HG02588 (cell line): ENCODE data around the gene LIPN.
A peak's percentile ranks its signal among the peaks of the same experiment; 100 is the strongest.

Experiments
- ATAC-seq: cut with Tn5 transposase; IDR thresholded peaks from one replicate; pipeline ENCODE4 v1.9.1; 2021; ENCODE audit warnings: mild to moderate bottlenecking, moderate library complexity; ENCODE audit not compliant: unreplicated experiment

LIPN gene

DNA sequence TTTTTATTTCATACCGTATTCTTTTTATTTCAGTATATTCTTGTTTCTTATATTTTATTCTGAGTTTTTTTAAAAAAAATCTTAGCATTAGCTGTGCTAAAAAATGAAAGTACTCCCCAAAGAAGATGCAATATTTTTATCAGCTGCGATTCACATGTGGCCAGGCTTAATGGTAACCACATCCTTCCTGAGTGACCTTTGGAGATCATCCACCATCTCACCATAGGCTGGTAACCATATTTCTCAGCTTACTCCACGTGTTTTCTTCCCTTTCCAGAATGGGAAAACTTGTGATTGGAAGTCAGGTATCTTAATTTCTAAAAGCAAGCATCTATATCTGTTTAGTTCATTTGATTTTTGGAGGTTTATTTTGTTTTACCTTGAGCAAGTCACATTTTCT, 23.9 kb downstream of the LIPN start:
- no peak for ATAC-seq

DNA sequence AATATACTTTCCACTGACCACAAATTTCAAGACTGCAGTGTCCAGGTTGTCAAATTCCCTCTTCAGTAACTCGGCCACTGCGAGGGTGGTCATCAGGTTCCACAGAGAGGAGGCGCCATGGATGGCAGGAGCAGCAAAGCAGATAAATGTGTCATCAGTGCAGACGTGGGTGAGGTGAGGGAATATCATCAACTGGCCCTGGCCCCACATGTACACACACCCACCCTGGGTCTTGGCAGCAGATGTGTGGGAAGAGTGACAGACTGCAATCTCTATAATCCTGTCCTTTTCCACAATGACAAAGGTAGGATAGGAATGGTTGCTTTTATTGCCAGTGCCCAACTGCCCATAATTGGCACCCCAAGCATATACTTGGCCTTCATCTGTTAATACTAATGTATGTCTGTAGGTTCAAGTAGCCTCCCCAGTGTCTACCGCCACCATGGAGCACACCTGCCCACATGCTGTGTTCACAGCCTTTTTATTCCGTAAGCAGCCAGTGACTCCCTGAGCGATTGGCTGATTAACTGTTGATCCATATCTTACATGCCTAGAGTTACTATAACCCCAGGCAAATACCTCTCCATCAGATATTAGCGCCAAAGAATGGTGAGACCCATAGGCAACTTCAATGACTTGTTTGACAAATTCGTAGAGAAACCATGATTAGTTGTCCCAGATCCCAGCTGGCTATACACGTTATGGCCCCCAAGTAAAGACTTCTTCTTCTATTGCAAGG, 26.4 kb downstream of the LIPN start:
- no peak for ATAC-seq

DNA sequence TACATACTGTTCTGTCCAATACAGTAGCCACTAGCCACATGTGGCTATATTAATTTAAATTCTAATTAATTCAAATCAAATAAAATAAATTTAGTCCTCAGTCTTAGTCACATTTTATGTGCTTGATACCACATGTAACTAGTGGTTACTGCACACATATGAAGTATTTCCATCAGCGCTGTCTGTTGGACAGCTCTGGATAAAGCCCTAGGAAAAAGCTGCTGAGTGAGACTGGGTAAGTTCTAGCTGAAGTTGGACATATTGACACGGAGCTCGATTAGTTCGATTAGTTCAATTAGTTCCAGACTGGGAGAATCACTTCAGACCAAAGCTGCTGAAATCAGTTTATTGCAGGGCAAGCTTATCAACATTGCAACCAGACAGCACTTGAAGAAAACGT, 27.6 kb downstream of the LIPN start:
- ATAC-seq: no peak

DNA sequence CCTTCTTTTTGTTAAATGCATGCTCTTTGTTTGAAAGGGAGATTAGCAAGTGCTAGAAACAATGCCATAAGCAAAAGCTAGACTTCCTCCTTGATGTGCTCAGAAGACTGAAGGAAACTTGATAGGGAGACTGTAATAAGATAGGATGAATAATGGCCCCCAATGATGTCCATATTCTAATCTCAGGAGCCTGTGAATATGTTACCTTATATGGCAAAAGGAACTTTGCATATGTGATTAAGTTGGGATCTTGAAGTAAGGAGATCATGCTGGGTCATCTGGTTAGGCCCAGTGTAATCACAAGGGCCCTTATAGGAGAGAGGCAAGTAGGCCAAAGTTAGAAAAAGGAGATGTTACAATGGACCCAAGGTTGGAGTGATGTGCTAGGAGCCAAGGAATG, 29.1 kb downstream of the LIPN start:
- ATAC-seq: no peak

DNA sequence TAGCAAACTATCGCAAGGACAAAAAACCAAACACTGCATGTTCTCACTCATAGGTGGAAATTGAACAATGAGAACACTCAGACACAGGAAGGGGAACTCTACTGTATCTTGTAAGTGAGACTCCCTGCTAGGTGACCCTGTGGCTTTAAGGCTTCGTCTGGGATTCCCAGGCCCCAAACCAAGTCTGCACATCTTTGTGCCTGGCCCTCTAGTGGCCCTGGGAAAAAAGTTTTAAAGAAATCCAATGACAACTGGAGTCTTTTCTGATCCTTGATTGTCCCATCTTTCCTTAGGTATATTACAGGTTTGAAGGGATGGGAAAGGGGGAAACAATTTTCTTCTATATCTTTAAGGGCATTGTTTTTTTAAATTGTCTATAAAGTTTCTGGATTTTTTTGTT, 32.1 kb downstream of the LIPN start:
- peak; percentile 44 for ATAC-seq

DNA sequence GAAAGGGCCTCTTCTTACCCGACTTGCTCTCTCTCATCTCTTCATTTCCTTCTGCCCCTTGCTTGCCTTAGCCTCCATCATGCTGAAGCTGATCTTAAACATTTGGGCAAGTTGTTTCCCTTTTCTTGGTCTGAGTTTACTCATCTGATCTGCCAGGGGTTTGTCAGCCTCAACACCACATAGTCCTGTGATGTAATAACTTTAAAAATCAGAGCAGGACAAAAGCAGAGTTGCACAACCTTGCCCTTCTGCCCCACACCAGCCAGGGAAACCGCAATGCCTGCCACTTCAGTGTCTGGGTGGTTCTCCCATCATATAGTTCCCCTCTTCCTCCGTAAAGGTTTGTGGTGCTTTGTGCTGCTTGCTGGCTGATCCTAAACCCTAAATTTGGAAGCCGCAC, 32.8 kb downstream of the LIPN start:
- no peak for ATAC-seq

DNA sequence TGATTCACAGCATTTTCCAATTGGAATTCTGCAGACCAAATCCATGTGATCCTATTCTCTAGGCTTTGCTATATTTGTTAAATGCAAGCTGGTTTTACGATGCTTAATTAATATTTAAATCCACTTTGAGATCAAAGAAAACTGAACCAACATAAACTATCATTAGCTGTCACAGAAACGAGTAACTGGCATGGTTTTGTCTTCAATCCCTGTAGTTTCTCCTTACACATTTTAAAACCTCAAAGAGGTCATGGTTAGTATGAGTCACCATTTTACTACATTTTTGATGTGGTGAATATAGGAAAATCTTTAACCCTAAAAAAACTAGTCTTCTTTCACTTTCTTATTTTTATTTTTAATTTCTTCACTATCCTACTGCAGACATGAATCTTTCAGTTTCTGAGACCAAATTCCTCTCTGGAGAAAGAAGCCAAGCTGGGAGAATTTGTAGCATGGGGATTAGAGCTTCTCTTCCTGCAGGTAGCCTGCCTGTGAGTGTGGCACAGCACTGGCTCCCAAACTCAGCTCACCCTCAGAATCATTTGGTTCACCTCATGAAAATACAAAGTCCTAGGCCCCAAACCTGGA, 34.0 kb downstream of the LIPN start:
- no peak for ATAC-seq

DNA sequence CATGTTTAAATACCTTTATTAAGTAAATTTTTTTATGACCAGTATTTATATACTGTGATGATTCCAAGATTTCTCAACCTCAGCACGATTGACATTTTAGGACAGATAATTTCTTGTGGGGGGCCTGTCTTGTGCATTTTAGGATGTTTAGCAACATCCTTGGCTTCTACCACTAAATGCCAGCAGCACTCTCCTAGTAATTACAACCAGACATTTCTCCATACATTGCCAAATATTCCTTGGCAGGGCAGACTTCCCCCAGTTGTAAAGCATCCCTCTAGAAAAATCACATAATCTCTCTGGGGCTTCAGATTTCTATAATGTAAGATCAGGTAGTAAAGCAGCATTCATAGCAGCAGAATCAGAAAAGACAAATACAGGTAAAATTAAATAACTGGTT, 34.9 kb downstream of the LIPN start:
- ATAC-seq: no peak

DNA sequence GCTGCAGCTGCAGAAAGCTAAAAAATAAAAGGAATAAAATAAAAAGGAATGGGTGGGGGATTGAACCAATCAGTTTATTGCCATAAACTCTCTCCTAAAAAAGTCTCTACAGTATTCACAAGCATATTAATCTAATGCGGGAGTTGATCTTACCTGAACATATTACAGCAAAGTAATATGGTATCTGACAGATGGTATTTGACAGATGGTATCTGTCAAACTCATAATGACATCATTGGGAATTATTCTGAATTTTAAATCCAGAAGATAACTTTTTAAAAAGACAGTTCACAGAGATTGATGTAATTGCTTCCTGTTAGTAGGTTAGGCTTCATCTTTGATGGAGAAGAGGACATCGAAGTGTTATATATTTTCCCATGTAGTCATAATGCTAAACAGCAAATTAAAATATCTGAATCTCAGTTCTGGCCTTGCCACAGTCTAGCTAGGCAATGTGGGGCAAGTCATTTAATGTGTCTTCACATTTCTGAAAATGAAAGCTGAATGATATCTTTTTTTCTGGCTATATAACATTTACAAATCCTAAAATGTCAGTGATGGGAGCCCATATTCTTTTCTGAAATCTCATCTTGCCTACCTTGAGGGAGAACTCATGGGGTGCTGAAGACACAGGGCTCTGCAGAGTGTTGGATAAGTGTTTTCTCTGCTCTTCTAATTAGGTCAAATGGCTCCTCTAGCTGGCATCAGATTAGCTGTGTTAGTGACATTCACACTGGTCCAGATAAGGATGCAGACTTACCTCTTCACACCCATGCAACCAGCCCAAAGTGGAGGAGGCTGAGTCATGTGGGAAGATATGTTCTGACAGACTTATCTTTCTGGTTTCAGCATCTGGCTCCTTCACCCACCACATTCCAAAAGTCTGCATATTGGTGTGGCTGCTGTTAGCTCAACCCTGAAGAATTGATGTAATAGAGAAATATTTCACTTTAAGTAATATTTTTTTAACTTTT, 40.6 kb downstream of the LIPN start:
- no peak for ATAC-seq

DNA sequence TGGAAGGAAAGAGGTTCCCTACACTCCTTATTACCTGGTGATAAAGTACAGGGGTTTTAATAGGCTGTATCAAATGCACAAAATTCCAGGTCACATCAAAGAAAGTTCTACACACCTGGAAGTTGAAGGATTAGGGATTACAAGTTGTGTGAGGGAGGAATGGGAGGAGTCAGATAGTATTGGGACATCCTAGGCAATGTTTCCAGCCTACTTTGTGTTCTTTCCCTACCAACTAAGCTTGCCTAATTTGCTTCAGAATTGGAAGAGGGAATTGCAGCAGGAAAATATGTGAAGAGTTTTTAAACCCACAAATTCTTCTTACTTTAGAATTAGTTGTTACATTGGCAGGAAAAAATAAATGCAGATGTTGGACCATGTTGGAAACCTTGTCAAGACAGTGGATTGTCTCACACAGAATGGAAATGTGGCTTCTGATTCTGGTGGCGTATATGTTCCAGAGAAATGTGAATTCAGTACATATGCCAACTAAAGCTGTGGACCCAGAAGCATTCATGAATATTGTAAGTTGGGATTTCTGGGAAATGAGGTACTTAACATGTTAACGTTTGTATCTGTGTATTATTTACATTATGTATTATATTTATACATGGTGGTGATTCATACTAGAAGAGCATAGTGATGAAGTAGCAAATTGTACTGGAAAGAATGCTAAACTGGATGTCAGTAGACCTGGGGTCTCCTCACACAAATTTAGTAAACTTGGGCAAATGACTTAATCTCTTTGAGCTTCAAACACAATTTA, 42.9 kb downstream of the LIPN start, which contains the start of gene LIPM:
Gene LIPM, plus strand, starts transcription at position 208 of the 763 bp plus-strand sequence. Its CDS starts 167 bp downstream, at position 375.
- no peak for ATAC-seq

DNA sequence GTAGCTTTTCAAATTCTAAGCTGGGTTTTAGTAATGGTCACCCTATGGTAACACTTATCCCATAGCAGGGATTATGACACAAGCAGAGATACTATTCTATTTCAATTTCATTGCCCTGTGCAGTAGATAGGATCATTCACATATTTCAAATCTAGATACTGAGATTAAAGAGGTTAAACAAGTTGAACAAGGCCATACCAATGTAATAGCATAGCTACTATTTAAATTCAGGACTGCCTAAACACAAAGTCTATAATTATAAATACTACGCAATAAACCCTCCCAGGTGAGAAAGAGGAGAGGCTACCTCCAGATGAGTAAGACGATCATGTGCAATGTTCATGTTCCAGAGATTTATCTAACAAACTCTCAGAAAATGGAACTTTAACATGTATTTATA, 43.8 kb downstream of the LIPN start:
- no peak for ATAC-seq

DNA sequence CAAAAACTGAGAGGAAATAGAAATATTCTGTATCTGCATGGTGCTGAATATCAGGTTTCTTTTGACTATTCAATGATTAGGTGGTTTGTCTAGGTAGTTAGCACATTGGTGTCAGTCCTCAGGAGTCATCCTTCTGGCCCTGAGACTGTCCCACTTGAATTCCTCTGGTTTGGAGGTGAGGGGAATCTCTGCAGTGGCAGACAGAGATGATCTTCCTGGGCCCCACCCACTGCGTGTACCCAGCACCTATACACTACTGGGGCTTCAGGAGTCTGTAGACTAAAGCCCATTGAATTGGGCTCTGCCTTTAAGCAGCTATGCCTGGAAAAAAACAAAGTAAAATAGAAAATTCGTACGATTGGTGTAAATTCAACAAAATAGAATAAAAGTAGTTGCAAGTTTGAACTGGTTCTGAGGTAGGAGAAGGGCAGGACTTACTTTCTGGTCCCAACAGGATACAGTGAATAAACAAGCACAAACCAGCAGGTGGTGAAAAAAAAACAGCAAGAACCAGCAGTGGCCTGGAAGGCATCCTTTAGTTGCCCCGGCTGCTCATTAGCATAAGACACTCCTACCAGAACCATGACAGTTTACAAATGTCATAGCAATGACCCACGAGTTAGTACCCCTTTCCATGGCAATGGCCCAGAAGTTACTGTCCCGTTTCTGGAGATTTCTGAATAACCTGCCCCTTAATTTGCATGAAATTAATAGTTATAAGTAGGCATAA, 44.4 kb downstream of the LIPN start:
- ATAC-seq: no peak

DNA sequence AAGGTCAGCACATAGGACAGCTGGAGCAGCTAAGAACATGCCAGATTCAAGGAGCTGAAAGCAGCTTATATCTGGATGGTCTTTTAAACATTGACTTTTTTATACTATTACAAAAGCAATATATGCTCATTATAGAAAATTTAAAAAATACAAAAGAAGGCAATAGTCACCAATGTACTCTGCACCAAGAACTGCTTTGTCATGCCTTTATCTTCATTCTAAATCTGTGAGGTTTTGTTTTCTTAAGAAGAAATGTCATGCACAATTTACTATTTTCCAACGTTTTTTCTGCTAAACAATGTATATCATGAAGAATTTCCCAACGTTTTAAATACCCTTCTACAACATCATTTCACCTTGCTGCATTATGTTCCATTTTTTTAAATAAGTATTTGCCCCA, 45.5 kb downstream of the LIPN start:
- no peak for ATAC-seq

DNA sequence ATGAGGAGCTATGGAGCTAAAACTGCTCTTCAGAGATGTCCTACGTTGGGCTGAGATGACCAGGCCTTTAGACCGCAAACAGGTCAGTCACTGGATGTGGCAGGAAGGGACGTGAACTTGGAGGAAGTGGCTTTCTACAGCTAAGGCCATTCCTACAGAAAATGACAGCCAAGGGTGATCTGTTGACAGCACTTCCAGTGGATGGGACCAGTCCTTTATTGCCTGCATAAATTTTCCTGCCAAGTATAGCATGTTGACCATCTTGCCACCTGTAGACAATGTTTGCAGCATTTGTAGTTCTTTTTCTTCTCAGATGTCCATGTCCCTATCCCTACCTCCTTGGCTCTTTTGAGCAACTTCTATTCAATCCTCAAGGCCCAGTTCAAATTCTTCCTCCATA, 46.1 kb downstream of the LIPN start:
- no peak for ATAC-seq

DNA sequence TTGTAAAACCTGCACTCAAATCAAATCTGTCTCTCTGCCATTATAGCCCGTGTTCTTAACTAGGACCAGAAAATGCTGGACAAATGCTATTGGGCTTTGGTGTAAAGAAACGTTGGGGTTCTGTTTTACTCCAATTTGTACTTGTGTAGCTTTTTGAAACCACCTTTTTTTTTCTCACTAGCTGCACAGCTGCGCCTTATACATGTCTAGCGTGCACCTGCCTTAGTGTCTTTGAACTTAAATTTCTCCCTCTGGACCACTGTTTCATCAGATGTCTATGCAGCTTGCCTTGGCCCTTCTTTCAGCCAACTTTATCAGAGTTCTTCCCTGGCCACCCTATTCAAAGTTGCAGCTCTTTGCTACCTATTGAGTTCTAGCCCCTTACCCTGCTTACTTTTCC, 49.8 kb downstream of the LIPN start:
- no peak for ATAC-seq

DNA sequence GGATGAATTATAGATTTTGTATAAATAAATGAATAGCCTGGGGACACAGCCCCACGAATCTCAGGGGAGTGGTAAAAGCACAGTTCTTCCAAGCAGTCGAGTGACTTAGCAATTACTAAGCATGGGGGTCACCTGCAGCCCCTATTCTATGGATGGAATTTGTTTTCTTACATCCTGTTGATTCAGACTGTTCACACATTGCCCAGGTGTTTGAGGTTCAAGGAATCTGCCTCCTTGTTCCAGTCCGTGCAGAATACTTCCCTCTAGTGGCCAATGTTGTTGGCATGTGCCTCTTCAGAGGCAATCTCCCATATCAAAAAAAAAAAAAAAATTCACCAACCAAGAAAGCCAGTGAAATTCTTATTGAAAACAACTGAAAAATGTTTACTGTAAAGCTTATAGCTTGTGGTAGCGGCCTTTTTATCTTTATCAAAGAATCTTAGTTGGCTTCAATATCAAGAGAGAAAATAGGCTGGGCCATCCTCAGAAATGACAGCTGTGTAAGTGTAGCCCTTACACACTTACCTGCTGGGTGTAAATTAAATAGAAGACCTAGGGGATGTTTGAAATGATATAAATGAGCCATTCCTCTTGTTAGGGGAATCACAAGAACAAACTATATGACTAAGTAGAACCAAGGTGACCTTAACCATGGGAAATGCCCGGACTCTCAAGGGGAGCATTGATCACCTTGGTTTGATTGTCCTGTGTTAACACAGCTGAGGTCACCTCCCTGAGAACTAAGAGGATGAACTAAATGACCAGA, 50.6 kb downstream of the LIPN start:
- ATAC-seq: no peak

DNA sequence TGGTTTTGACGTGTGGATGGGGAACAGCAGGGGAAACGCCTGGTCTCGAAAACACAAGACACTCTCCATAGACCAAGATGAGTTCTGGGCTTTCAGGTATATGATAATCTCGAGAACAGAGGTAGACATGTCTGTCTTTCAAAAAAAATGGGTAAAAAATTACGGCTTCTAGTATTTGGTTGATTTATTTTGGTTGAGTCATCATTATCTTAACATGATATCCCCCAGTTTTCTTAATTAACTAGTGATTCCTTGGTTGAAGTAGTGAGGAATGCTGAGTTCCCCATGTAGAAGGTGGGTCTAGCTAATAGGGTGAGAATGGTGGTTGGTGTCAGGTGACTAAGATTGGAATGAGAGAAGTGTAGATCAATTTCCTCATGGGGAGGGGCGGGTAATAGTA, 53.4 kb downstream of the LIPN start:
- ATAC-seq: no peak

DNA sequence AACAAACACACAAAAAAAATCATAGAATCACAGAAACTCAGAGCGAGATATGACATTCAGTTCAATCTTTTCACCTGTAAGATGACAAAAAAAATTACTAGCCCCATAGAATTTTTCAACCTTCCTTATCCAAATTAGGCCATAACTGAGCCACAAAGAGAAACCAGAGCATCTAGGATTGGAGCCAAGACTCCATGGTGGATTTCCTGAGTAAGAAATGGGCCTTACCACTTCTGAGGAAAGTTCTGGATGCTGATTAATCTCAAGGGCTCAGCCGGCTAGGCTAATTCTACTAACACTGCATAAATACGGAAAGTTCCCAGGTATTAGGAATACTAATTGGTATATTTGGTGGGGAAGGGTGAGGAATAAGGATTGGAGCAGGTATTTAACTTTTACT, 59.5 kb downstream of the LIPN start:
- no peak for ATAC-seq

DNA sequence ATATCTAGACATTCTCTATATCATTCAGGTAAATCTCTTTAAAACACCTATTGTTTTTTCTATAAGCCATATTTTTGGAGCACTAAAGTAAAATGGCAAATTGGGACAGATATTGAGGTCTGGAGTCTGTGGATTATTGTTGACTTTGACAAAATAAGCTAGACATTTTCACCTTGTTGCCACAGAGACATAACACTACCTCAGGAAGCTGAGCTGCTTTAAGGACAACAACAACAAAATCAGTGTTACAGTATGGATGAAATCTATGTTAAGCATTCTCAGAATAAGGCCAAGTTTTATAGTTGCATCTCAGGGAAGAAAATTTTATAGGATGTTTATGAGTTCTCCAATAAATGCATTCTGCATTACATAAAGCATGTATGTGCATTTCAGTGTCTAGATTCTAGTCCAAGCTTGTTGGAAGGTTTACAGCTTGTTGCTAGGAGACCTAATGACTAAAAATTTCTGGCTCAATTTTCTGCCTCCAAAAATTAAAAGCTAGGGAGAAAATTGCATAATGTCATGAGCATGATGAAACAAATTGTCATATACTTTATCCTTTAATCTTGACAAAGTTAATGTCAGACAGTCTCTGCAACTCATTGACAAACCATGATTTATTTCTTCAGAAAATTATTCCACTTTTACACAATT, 61.1 kb downstream of the LIPN start:
- no peak for ATAC-seq
